Activated CD4-positive, alpha-beta T cell treated with anti-CD3 and anti-CD28 coated beads for 24 hours (primary cell): Measurements from ENCODE around the gene METTL13.
"Not testable (repeated sequence)": the region's sequence is repeated elsewhere in the genome, so short reads cannot be mapped to it uniquely, and the experiment has no call there.

Experiments used
- DNase-seq, 2 donors: peaks; one replicate each; pipeline ENCODE4 v3.0.0-alpha.2; 2020; ENCODE audit warnings: low read depth in 2 of 2

The METTL13 gene

GRCh38 chr1:171763764-171764163 is 17.7 kb upstream of the METTL13 start:
- no peak for DNase-seq

DNA sequence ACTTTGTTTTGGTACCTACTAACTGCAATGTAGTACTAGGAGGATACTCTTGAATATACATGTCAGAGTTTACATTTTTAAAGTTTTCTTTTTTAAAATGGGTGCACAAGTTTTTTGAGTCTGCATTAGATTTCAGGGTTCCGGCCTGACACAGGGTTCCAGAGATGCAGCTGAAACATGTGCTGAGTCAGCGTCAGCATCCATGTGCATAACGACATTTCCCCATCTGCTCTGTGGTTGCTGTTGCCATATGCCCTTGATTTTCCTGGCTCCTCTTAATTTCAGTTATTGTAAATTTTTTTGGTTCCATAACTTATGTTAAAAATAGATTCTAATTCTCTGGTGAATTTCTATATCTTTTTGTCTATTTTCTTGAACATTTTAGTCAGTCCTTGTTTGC is 12.3 kb upstream of the METTL13 start:
- DNase-seq = no peak

DNA sequence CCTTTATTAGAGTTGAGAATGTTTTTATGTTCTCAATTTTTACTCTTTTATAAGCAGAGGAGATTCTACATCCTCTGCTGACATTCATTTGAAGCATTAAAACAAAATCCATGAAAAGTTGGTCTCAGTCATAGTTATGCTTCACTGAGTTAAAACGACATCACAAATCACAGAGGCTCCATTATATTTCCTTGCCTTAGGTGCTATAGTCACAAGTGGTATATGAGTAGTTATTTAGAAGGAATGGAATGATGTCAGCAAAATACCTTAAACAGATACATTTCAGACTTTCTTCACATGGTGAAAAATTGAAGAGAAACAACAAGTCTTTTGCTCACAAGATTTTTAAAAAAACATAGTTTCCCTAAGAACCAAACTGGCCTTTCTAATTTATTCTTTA is 11.7 kb upstream of the METTL13 start:
- DNase-seq = no peak

DNA sequence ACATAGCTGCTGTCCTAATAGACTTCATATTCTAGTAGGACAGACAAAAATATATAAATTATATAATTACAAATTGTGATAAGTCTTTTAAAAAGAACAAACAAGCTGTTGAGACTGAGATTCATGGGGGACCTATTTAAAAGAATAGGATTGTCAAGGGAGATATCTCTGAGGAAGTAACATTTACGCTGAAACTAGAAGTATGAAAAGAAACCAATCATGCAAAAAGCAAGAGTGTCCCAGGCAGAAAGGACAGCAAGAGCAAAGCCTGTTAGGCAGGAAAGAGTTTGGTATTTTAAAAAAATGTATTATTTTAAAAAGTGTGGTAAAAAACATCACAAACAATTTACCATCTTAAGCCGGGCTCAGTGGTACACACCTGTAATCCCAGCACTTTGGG is 9.1 kb upstream of the METTL13 start:
- no peak for DNase-seq

GRCh38 chr1:171780583-171781175 is 781 bp upstream of the METTL13 start:
- DNase-seq = no peak

DNA sequence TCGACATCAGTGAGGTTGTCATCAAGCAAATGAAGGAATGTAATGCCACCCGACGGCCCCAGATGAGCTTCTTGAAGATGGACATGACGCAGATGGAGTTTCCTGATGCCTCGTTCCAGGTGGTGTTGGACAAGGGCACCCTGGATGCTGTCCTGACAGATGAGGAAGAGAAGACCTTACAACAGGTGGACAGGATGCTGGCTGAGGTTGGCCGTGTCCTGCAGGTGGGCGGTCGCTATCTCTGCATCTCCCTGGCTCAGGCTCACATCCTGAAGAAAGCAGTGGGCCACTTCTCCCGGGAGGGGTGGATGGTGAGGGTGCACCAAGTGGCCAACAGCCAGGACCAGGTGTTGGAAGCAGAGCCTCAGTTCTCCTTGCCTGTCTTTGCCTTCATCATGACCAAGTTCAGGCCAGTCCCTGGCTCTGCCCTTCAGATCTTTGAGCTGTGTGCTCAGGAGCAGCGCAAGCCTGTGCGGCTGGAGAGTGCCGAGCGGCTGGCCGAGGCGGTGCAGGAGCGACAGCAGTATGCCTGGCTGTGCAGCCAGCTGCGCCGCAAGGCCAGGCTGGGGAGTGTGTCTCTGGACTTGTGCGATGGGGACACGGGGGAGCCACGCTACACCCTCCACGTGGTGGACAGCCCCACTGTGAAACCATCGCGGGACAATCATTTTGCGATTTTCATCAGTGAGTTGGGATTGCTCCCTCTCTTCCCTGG is 2.5 kb downstream of the METTL13 start:
- DNase-seq = no peak

DNA sequence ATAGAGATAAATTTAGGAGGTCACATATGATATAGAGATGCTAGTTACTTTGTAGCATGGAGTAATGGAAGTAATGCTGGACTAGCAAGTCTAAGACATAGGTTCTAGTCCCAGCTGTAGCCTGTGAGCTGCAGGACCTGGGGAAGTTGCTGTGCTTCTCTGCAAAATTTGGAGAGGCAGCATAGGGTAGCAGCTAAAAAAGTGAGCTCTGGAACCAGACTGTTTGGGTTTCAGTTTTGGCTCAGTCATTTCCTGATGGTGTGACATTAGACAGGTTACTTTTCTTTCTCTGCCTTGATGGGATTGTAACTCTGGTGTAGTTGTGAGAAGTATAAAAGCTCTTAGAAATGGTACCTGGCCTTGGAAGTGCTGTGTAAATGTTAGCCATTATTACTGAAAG is 3.3 kb downstream of the METTL13 start:
- no peak for DNase-seq

DNA sequence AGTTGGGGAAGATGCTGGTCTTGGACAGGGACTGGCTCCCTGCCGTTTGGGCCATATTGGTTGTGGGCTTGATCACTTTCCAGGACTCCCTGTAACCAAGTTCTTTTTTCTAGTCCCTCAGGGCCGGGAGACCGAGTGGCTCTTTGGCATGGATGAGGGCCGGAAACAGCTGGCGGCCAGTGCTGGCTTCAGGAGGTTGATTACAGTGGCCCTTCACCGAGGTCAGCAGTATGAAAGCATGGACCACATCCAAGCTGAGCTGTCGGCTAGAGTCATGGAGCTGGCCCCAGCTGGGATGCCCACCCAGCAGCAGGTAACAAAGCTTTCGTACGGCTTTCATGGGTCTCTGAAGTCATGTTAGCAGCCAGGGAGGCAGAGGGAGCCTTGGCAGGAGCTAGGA is 4.3 kb downstream of the METTL13 start:
- no peak for DNase-seq

DNA sequence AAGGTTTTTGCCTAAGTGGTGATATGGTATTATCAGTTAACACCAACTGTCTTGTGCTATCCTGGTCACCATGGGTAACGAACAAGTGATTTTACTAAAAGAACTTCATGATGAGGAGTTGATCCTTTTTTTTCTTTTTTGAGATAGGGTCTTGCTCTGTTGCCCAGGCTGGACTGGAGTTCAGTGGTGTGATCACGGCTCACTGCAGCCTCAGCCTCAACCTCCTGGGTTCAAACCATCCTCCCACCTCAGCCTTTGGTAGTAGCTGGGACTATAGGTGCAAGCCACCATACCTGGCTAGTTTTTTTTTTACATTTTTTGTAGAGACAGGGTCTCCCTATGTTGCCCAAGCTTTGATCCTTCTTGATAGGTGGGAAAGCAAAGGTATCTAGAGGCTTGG is 5.1 kb downstream of the METTL13 start:
- DNase-seq = no peak

GRCh38 chr1:171787686-171788480 is 6.4 kb downstream of the METTL13 start:
- no peak for DNase-seq

GRCh38 chr1:171788696-171789095 is 7.2 kb downstream of the METTL13 start:
- DNase-seq = no peak

DNA sequence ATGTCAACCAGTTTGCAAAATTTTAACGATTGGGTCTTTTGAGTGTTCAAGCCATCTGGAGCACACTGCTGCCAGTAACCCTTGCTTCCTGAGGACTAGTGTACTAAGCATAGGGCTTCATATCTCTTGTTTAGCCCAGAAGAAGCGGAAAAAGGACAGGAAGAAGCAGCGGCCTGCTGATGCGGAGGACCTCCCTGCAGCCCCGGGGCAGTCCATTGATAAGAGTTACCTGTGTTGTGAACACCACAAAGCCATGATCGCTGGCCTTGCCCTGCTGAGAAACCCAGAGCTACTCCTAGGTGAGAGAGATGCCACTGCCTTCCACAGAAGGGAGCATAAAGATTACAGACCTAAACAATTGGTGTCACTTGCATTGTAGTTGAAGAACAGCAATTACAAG is 8.9 kb downstream of the METTL13 start:
- no peak for DNase-seq

DNA sequence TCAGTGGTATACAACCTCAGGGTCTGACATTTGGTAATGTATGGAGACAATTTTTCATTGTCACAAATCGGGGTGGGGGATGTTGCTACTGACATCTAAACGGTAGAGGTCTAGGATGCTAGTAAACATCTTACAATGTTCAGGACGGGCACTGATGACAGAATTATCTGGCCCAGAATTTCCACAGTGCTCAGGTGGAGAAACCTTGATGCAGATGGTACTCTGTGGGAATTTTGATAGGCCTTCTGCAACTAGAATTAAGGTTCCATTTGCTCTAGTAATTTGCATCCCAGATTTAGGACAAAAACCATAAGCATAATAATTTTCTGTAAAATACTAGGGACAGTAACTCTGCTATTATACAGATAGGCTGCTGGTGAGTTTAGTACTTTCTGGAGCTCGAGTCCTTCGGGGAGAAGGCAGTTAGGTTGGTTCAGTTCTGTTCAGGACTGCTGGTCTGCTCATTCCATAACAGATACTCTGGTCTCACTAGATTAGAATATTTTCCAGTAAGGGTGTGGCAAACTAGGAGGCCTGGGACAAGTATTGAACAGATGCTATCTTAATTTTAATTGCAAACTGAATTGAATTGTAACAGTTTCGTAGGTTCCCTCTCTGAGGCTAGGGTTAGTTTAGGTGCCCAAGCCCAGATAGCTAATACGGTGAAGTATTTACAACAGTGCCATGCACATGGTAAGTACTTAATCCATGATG is 11.4 kb downstream of the METTL13 start:
- no peak for DNase-seq

- DNase-seq = no peak
These were observed 12.2 kb downstream of the METTL13 start for GRCh38 chr1:171793636-171794035.

- DNase-seq = peak; percentile 26 to 40
These were observed 12.6 kb downstream of the METTL13 start for GRCh38 chr1:171794085-171794484.

DNA sequence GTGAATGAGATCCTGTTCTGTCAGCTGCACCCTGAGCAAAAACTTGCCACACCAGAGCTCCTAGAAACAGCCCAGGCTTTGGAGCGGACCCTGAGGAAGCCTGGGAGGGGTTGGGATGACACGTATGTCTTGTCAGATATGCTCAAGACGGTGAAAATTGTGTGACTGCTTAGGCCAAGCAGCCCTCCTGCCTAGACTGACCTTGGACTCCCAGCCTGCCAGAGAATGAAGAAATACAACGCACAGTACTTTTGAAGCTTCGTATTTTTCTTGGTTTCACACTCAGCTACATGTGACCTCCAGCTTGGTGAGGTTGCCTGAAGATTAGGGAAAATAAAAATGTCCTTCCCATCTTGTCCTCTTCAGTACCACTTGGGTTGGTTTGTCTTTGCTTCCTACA is 15.1 kb downstream of the METTL13 start:
- DNase-seq = no peak

- DNase-seq = no peak
These were observed 16.9 kb downstream of the METTL13 start for GRCh38 chr1:171798311-171798710.

DNA sequence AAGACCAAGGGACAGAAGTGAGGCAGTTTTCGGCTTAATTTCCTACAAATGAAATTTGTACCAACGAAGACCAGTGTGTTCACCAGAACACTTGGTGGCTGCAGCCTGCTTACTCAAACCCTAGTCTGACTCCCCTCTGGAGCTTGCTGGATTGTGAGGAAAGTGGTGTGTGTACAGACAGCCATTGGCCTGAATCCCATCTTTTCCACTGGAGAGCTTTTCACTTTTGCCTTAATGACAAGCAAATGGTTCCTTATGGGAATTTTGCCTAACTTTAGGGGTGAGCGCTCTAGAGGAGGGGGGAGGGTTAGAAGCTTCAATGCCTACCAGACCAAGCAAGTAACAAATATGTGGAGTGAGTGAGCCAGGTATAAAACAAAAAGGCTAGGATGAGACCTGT is 17.3 kb downstream of the METTL13 start:
- no peak for DNase-seq

- DNase-seq = no peak
These were observed 17.7 kb downstream of the METTL13 start for GRCh38 chr1:171799166-171799565.

GRCh38 chr1:171799698-171800097 is 18.2 kb downstream of the METTL13 start:
- DNase-seq = not testable (repeated sequence)

DNA sequence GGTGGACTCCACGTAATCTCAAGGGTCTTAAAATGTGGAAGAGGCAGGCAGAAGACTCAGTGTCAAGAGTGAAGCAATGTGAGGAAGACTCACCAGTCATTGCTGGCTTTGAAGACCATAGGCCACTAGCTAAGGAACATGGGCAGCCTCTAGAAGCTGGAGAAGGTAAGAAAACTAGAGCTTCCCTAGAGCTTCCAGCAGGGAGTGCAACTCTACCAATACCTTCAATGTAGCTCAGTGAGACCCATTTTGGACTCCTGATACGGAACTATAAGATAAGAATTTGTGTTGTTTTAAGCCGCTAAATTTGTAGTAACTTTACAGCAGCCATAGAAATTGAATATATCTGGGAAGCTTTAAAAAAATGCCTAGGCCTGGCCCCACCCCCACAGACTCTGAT is 18.9 kb downstream of the METTL13 start:
- no peak for DNase-seq

- DNase-seq = no peak
These were observed 19.4 kb downstream of the METTL13 start for GRCh38 chr1:171800851-171801250.
